GM21381 (cell line): ENCODE data around the gene BRAF.
"Not testable (repeated sequence)": the region's sequence is repeated elsewhere in the genome, so short reads cannot be mapped to it uniquely, and the experiment has no call there.

Source experiments
- ATAC-seq: cut with Tn5 transposase; IDR thresholded peaks from one replicate; pipeline ENCODE4 v1.9.1; 2021; ENCODE audit warnings: mild to moderate bottlenecking, moderate library complexity; ENCODE audit not compliant: unreplicated experiment

The BRAF gene

DNA sequence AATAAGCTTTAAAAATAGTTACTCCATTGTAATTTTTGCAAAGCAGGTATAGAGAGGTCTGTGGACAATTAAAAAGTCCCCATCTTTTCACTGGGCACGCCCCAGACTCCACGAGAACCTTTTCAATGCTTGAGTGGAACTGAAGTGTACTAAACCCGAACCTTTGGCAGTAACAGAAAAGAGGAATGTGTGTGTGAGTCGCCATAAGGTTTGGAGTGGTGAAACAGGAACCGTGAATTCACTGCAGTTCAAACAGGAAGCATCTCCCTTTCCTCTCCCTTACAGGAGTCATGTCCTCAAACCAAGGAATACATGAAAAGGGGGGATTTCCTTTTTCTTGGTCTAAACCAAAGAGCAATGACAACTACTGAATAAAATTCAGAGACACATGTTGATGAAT, 205.0 kb downstream of the BRAF start:
- no peak for ATAC-seq

DNA sequence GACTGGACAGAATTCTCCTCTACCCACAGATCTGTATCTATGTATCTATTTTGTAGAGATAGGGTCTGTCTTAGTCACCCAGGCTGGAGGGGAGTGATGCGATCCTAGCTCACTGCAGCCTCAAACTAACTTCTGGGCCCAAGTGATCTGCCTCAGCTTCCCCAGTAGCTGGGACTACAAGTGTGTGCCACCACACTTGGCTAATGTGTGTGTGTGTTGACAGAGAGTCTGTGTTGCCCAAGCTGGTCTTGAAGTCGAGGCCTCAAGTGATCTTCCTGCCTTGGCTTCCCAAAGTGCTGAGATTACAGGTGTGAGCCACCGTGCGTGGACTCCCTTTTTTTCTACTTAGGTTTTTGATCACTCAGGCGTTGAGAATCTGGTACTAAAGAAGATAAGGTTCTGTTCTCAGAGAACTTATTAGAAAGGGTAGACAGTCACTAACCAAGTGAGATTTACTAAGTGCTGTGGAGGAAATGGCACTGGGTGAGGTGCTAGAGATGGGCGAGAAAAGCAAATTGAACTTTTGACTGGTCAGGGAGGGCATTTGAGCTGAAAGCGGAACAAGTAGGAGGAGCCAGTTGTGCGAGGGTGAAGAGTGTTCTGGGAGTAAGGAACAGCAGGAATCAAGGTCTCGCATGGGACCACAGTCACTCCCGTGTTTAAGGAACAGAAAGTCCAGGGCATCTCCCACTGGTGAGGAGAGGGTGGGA, 210.2 kb downstream of the BRAF start:
- no peak for ATAC-seq

DNA sequence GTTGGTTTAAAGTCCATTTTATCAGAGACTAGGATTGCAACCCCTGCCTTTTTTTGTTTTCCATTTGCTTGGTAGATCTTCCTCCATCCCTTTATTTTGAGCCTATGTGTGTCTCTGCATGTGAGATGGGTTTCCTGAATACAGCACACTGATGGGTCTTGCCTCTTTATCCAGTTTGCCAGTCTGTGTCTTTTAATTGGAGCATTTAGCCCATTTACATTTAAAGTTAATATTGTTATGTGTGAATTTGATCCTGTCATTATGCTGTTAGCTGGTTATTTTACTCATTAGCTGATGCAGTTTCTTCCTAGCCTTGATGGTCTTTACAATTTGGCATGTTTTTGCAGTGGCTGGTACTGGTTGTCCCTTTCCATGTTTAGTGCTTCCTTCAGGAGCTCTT, 212.3 kb downstream of the BRAF start:
- ATAC-seq: not testable (repeated sequence)

DNA sequence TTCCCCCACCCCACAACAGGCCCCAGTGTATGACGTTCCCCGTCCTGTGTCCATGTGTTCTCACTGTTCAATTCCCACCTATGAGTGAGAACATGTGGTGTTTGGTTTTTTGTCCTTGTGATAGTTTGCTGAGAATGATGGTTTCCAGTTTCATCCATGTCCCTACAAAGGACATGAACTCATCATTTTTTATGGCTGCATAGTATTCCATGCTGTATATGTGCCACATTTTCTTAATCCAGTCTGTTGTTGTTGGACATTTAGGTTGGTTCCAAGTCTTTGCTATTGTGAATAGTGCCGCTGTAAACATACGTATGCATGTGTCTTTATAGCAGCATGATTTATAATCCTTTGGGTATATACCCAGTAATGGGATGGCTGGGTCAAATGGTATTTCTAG, 216.0 kb downstream of the BRAF start:
- ATAC-seq: not testable (repeated sequence)

DNA sequence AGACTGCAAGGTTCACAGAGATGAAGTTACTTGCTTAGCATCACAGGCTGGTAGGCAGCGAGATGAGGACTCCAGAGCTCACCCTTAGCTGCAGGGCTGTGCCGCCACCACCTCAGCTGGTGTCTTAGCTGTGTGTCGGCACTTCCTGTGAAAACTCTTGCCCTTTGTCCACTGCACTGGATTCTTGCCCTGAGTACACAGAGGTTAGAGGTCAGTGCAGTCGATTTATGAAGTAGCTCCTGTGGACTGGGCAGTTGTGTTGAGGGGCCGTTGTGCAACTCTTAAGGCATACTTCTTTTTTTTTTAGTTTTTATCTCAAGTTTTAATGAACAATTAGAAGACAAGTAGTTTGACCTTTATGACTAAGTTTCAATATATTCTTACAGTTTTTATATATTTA, 217.6 kb downstream of the BRAF start:
- ATAC-seq: no peak

DNA sequence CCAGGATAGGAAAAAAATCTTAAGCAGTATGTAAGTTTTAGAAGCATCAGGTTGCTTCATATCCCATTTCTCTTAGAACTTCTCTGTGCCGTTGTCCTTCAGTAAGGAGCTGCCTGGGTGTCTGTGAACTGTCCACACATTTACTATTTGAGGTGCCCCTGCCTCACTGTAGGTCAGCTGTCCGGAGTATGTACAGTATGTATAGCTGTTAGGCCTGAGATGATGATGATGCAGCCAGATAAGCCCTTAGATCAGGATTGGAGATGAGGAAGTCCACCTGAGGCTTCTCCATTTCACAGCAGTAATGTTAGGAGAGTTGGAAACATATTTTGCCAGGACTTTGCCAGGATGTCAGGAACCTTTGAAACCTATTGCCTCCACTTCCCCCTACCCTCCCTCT, 220.5 kb downstream of the BRAF start:
- ATAC-seq: no peak

DNA sequence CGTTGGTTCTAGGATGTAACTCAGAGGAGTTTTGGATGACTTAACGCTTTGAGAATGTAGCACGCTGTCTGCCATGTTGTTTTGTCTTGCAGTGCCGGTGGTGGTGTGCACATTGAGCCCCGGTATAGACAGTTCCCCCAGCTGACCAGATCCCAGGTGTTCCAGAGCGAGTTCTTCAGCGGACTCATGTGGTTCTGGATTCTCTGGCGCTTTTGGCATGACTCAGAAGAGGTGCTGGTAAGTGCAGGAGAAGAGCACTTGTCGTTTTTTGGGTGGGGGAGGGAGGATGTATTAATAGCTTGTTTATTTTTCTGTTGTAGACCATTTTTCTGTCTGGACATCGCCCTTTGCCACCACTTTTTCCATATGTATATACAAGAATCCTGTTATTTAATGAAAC, 222.0 kb downstream of the BRAF start:
- no peak for ATAC-seq

DNA sequence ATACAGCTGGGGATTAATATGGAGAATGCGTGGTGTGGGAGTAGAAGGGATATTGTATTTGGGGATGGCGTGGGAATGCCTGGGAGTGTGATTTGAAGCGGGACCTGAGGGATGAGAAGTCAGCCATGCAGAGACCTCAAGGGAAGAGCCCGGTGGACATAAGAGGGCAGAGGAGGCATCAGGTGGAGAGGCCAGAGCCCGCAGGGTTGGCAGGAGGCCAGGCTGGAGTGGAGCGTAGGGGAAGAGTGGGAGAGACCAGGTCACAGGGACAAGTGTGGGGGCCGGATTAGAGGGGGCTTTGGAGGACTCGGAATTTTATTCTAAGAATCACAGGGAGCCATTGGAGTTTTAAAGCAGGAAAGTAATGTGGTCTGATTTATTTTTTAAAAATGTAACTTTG, 226.3 kb downstream of the BRAF start:
- no peak for ATAC-seq

DNA sequence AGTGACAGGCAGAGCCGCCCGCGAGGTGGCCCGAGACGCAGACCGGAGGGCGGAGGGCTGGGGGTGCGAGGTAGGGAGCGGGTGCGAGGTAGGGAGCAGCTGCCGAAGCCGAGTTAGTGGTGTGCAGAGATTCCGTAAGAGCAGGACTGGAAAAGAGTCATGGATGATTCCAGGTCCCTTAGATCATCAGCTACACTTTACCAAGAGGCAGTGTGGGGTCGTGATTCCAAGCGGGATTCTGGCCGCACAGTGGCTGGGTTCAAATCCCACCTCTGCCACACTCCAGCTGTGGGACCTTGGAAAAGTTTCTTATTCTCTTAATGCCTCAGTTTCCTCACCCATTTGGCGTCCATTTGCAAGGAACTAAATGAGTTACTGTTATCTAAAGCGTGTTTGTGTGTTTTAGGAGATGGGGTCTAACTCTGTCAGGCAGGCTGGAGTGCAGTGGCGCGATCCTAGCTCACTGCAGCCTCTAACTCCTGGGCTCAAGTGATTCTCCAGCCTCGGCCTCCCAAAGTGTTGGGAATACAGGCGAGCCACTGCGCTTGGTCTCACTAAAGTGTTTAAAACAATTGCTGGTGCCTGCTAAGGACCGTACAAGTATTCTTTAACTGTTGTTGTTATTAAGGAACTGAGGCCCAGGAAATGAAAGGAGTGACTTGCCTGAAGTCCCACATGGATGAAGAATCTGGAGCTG, 227.1 kb downstream of the BRAF start:
- no peak for ATAC-seq

DNA sequence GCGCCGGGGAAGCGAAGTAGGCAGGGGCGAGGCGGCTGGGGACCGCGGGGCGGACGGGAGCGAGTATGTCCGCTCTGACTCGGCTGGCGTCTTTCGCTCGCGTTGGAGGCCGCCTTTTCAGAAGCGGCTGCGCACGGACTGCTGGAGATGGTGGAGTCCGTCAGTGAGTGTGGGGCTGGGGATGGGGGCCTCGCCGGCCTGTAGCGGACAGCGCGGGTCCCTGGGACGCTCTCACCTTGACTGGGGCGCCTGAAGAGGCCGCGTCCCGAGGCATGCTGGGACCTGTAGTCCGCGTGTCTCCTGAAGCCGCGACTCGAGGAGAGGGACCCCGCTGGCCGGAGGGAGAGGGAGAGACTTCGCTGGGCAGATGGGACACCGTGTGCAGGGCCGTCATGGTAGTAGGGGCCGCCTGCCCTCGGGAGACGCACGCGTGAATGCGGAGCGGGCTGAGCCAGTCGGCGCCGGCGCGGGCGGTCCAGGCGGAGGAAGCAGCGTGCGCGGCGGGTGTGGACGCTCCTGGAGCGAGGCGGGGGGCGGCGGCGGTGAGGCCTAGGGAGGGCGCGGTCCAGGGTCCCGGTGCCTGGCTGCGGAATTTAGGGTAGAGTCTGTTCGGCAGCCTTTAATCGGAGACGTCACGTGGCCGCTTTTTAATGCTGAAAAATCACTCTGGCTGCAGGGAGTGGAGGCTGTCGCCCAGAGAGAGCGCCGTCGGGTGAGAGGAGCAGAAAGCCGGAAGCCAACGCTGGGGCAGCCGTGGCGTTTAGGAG, 227.9 kb downstream of the BRAF start, which contains the start of gene NDUFB2:
Gene NDUFB2, plus strand, starts transcription at position 29 of the 767 bp plus-strand sequence. Its CDS starts 37 bp downstream, at position 66.
- peak; percentile 81 for ATAC-seq

DNA sequence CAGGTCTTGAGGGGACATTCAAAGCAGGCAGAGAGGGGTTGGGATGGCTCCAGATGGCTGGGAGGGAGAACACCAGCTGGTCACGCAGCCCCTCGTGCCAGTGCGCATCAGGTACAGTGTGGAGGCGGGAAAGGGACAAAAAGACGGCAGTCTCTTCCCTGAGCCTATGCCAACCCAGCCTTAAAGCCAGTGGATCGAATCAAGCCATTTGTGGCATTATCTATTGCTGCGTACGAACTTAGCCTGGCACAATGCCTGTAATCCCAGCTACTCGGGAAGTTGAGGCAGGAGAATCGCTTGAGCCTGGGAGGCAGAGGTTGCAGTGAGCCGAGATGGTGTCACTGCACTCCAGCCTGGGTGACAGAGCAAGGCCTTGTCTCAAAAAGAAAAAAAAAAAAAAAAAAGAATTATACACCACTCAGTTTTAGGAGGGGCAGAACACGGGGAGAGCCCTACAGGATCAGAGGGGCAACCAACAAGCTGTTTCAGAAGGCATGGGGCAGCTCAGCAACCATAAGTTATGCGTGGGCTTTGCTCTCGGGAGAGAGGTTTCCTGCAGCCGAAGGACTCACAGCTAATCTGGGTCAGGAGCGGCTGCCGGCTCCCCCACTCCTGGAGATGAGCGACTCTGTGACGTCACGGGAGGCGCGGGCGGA, 228.6 kb downstream of the BRAF start:
- peak; percentile 88 for ATAC-seq

DNA sequence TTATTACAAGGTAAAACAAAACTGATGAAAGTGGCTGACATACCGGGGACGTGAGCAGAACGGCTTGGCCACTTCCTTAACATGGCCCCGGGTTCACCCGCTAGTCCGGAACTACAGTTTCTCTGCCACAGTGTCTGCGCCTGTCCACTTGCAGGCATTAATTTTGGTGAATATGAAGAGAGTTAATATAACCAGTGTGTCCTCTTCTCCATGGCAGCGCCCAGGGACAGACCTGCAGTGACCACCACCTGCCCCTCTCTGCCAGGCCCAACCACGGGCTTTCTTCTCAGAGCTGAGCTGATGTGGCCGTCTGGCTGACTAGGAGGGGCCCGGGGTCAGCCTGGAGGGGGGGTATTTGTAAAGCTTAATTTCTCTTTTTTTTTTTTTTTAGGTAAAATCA, 229.3 kb downstream of the BRAF start:
- ATAC-seq: no peak

DNA sequence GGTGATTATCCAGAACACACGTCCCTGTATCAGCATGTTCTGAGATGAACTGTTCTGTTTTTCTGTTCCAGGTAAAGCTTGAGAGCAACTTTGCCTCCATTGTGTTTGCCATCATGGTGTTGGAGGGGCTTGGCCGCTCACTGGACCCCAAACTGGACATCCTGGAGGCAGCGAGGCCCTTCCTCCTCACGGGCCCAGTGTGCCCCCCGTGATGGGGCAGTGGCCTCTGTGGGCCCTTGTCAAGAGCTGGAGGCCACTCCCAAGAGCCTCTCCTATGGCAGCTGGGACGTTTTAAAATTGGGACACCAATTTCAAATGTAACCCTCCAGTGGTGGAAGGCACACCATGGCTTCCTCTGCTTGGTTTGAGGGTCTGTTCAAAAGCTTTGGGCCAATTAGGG, 230.1 kb downstream of the BRAF start:
- ATAC-seq: no peak

DNA sequence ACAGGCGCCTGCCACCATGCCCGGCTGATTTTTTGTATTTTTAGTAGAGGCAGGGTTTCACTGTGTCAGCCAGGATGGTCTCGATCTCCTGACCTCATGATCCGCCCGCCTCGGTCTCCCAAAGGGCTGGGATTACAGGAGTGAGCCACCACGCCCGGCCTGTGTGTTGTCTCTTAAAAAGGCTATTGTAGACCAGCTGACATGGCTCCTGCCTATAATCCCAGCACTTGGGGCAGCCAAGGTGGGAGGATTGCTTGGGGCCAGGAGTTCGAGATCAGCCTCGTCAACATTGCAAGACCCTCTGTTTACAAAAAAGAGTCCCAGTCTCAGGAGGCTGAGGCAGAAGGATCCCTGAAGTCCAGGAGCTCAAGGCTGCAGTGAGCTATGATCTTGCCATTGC, 230.9 kb downstream of the BRAF start:
- not testable (repeated sequence) for ATAC-seq

DNA sequence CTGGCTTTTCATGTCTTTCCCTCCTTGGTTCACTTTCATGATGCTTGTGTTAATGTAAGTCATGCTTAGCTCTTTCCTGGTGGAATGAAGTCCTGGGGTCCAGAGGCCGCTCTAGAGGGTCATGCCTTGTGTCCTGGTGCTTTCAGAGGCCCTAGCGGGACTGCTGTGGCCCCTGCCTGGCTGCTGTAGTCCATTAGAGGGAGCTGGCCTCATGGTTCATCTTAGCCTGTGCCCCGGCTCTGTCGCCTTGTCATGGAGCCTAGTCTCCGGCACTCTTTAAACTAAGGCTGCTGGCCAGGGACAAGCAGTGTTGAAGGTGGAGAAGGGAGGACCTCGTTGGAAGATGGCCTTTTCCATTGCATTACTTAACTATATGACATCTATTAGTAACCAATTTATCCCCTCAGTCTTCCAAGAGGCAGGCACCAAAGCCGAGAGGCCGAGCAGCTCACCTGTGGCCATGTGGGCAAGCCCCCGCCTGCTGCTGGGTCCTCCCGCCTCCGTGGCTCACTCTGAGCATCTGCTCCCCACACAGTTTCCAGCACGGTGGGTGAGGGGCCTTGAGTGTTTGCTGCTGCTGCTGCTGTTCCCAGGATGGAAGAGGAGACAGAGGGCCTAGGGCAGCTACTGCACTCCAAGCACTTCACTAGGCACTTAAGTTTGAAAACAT, 233.2 kb downstream of the BRAF start:
- ATAC-seq: no peak

DNA sequence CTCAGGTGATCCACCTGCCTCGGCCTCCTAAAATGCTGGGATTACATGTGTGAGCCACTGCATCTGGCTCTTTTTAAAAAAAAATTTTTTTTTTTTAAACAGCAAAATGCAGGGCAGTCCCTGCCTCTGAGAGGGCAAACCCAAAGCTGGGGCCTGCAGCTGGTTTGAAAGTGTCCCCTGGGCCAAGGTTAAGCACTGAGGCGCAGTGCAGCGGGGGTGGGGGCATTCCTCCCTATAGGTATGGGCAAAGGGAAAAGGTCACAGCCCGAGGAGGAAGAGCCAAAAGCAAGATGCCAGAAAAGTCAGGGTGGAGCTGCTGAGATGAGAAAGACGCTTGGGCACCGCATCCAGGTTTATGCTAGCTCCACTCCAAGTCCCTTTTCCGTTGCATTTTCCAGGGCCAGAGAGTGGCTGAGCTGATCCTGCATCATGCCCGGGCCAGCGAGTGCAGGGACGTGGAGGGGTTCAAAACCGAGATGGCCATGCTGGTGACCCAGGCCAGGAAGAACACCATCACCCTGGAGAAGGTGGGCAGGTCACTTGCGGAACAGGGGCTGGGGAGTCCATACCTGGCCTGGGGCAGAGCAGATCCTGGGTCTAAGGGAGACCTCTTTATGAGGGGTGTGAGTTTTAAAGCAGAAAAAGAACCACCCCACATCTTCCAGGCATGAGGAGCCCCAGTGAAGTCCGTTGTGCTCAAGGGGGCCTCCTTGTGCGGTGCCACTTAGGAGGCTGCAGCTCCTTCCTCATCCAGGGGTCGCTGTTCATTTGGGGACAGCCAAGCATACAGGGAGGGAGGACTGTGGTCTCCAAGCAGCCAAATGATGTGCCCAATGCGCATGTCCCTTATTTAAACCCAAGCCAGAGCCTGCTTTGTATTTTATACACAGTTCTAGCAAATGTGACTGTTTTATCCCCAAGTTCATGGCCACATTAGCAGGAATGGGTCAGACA, 235.3 kb downstream of the BRAF start:
- ATAC-seq: no peak

DNA sequence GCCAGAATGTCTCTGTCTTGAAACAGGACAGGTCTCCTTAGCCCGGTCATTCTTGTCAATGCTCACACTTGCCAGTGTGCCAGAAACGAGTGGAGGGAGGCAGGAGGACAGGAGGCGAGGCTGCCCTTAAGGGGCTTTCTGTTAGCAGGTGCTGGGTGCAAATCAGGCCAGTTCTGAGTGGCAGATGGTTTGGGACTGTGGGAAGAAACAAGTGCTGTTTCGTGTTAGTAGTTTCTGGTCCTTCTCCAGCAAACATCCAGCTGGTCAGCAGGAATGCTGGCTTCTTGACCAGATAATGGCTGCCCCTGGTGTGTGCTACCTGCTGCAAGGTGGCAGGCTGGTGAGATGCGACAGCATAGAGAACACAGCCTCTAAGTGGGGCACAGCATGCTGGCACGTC, 236.4 kb downstream of the BRAF start:
- ATAC-seq: no peak

DNA sequence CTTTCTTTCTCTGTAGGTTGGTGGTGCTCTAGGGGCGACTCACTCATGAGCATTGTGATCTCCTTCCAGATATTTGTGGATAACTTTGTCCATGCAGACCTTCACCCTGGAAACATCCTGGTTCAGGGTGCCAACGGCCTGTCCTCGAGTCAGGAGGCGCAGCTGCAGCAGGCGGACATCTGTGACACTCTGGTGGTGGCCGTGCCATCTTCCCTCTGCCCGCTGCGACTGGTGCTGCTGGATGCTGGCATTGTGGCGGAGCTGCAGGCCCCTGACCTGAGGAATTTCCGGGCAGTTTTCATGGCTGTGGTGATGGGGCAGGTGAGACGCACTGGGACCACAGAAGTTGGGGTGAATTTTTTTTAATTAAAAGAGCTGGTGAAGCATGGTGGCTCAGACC, 237.8 kb downstream of the BRAF start:
- ATAC-seq: no peak

DNA sequence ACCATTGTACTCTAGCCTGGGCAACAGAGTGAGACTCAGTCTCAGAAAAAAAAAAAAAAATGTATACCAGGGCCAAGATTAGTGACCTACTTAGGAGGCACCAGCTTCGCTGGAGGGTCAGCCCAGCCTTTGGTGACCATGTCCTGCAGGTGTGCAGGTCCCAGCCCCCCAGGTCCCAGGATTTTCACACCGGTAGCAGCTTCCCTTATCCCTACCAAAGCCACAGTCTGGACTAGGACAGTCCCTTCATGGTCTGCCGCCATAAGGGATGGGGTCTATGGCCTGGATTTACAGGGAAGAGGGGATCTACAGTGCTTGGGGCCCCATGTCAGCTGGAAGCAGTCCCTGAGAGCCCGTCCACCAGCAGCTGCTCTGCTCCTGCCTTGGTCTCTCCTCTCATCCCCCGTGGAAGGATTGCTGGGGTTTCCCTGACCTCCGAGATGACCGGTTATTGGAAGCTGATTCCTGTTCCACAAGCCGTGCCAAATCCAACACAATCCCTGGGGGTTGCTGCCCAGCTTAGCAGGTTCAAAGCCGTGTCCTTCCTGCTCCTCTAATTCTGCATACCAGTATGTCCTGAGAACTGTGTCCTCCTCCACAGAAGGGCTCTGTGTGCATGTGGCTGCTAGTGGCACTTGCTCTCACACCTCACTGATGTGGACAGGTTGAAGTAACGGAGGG, 239.2 kb downstream of the BRAF start:
- ATAC-seq: no peak
